SU-DHL-6 (cell line): Measurements from ENCODE around the gene RHEB.

Experiments
- H2AFZ ChIP-seq: fragments of 200-600 bp; sonication (generic); 2 replicates; pipeline ENCODE4 v1.6.1; 2014; ENCODE audit warnings: low read depth, mild to moderate bottlenecking, moderate library complexity, mixed read lengths, antibody characterized with exemption, low read length; ENCODE audit not compliant: severe bottlenecking
- H3F3A ChIP-seq: fragments of 200-600 bp; shearing (Covaris generic); 2 replicates; pipeline ENCODE4 v1.6.0; 2016; ENCODE audit warnings: antibody characterized with exemption, mild to moderate bottlenecking; ENCODE audit not compliant: insufficient read depth
- H3K27ac ChIP-seq: fragments of 200-600 bp; sonication (generic); 2 replicates; pipeline ENCODE4 v1.5.1; 2016; ENCODE audit warnings: low read depth, mild to moderate bottlenecking, low read length, moderate library complexity, mixed read lengths
- H3K27me3 ChIP-seq: fragments of 200-600 bp; sonication (generic), shearing (Covaris generic); 2 replicates; pipeline ENCODE4 v1.6.0; 2014; ENCODE audit warnings: mild to moderate bottlenecking, low read length
- H3K36me3 ChIP-seq: fragments of 200-600 bp; sonication (generic); 2 replicates; pipeline ENCODE4 v1.6.1; 2014; ENCODE audit warnings: mild to moderate bottlenecking, low read length, mixed read lengths
- H3K4me2 ChIP-seq: fragments of 300-600, 200-600 bp; shearing (Covaris generic), sonication (generic); 2 replicates; pipeline ENCODE4 v1.6.0; 2014; ENCODE audit warnings: low read length, low read depth, mild to moderate bottlenecking; ENCODE audit not compliant: poor library complexity, severe bottlenecking
- H3K4me3 ChIP-seq: fragments of 200-600 bp; sonication (generic); 2 replicates; pipeline ENCODE4 v1.5.1; 2014; ENCODE audit warnings: antibody characterized with exemption, low read length, mild to moderate bottlenecking, mixed read lengths; ENCODE audit not compliant: insufficient read depth, poor library complexity, severe bottlenecking
- H3K79me2 ChIP-seq: fragments of 200-600 bp; sonication (generic); 2 replicates; pipeline ENCODE4 v1.6.1; 2014; ENCODE audit warnings: mild to moderate bottlenecking, low read length, moderate library complexity; ENCODE audit not compliant: insufficient read depth
- H3K9ac ChIP-seq: fragments of 200-600 bp; sonication (generic); 2 replicates; pipeline ENCODE4 v1.7.0; 2014; ENCODE audit warnings: mild to moderate bottlenecking, low read length
- H3K9me2 ChIP-seq: fragments of 200-600 bp; sonication (generic); replicated peaks from 2 replicates; pipeline ENCODE4 v1.6.1; 2014; ENCODE audit warnings: low read length; ENCODE audit not compliant: insufficient read depth
- H3K9me3 ChIP-seq: fragments of 200-600 bp; sonication (generic); 2 replicates; pipeline ENCODE4 v1.6.1; 2014; ENCODE audit warnings: low read length, mixed read lengths; ENCODE audit not compliant: insufficient read depth
- H4K20me1 ChIP-seq: fragments of 200-600 bp; sonication (generic); 2 replicates; pipeline ENCODE4 v1.6.1; 2014; ENCODE audit warnings: low read depth, mild to moderate bottlenecking, antibody characterized with exemption, low read length, moderate library complexity, mixed read lengths
- CTCF ChIP-seq: fragments of 200-600 bp; sonication (generic); IDR thresholded peaks from one replicate; pipeline ENCODE4 v1.5.1; 2017; ENCODE audit warnings: antibody characterized with exemption, mild to moderate bottlenecking, low read length, moderate library complexity; ENCODE audit not compliant: insufficient read depth, poor library complexity, severe bottlenecking
- EZH2phosphoT487 ChIP-seq: fragments of 200-600 bp; sonication (generic), shearing (Covaris generic); conservative IDR thresholded peaks from 2 replicates; pipeline ENCODE4 v1.6.1; 2018; ENCODE audit warnings: mild to moderate bottlenecking, antibody characterized with exemption, low read length, moderate library complexity, mixed read lengths

Gene RHEB

GRCh38 chr7:151497306-151497871, 22.3 kb downstream of the RHEB start:
- Histone ChIP-seq H4K20me1 (peaks cover 28% of the 10 kb centered on the region; the same call in 1 of the 2 replicates), H3K27ac (no peak overlapping the region), H3K36me3 (no peaks in the 10 kb centered on the region), H3K4me2 (no peak overlapping the region), H3K4me3 (no peak overlapping the region), H3K9ac (no peak overlapping the region), H2AFZ (no peak overlapping the region), H3K9me2 (no peaks in the 10 kb centered on the region), H3K79me2 (peaks cover 98% of the 10 kb centered on the region), H3K27me3 (no peaks in the 10 kb centered on the region), H3F3A (no peaks in the 10 kb centered on the region), H3K9me3 (no peaks in the 10 kb centered on the region)
- TF ChIP-seq EZH2phosphoT487 (no peak), CTCF (no peak)

GRCh38 chr7:151495360-151495759, 24.3 kb downstream of the RHEB start:
- H3K4me2 ChIP-seq, result no peak overlapping the region

GRCh38 chr7:151494298-151495284, 25.1 kb downstream of the RHEB start:
- TF ChIP-seq CTCF, result no peak
- no peak for TF ChIP-seq EZH2phosphoT487
- H3K4me3 ChIP-seq, result no peak overlapping the region
- no peaks in the 10 kb centered on the region for H3K27me3 ChIP-seq
- H3K9me2 ChIP-seq, result no peaks in the 10 kb centered on the region
- no peak overlapping the region for H3K9ac ChIP-seq
- no peaks in the 10 kb centered on the region for H3K9me3 ChIP-seq
- peaks cover 18% of the 10 kb centered on the region; the same call in 1 of the 2 replicates for H4K20me1 ChIP-seq
- H3K27ac ChIP-seq, result no peak overlapping the region
- H3K36me3 ChIP-seq, result peaks cover 7% of the 10 kb centered on the region
- H3F3A ChIP-seq, result no peaks in the 10 kb centered on the region
- no peak overlapping the region for H3K4me2 ChIP-seq
- no peak overlapping the region for H2AFZ ChIP-seq
- H3K79me2 ChIP-seq, result peaks cover 97% of the 10 kb centered on the region

More at GRCh38 chr7:151495360-151495759, 24.3 kb downstream of the RHEB start:
- TF ChIP-seq CTCF, result no peak
- no peak for TF ChIP-seq EZH2phosphoT487
- Histone ChIP-seq H3K9me3 (no peaks in the 10 kb centered on the region), H3K36me3 (no peaks in the 10 kb centered on the region; the same call in 1 of the 2 replicates), H3F3A (no peaks in the 10 kb centered on the region), H3K9me2 (no peaks in the 10 kb centered on the region), H3K27ac (no peak overlapping the region), H3K27me3 (no peaks in the 10 kb centered on the region), H3K4me3 (no peak overlapping the region), H2AFZ (no peak overlapping the region), H4K20me1 (peaks cover 23% of the 10 kb centered on the region; the same call in 1 of the 2 replicates), H3K9ac (no peak overlapping the region), H3K79me2 (peaks cover 98% of the 10 kb centered on the region)
